Measurements from ENCODE around the gene GUCY2D.

The GUCY2D gene

GRCh38 chr17:7992924-7993323 is 9.5 kb upstream of the GUCY2D start:
- no peak for DNase-seq (ENCODE audit: low read depth)

DNA sequence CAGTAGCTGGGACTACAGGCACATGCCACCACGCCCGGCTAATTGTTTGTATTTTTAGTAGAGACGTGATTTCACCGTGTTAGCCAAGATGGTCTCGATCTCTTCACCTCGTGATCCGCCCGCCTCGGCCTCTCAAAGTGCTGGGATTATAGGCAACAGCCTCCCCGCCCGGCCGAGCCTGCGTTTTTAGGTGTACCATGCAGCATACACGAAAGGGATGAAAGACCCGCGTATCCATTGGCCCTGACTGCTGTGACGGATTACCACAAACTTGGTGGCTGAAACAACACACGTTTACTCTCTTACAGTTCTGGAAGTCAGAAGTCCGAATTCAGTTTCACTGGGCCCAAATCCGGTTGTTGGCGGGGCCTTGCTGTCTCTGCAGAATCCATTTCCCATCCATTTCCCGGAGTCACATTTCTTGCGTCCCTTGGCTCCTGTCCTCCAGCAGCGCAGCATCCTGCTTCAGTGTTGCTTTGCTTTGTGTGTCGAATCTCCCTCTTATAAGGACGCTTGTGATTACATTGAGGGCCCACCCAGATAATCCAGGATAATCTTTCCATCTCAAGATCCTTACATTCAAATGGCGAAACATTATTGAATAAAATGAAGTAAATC is 8.3 kb upstream of the GUCY2D start:
- no peak for DNase-seq (ENCODE audit: low read depth)

DNA sequence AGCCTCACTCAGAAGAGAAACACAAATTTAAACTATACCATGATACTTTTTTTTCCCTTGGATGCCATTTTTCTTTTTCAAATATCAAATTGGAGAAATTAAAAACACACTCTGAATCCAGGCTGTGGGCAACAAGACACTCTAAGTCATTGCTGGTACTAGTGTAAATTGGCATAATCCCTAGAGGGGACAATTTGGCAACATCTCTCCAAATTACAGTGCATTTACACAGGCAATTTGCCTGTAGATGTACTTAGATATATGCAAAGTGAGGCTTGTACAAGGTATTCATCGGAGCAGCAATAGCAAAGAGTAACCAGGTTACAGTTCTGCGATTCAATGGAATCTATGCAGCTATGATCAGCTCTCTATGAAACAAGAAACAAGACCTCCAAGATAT is 6.7 kb upstream of the GUCY2D start:
- no peak for DNase-seq (ENCODE audit: low read depth)

- DNase-seq (ENCODE audit: low read depth) = no peak
These were observed 5.2 kb upstream of the GUCY2D start for GRCh38 chr17:7997186-7997585.

- DNase-seq (ENCODE audit: low read depth) = no peak
These were observed 542 bp downstream of the GUCY2D start for GRCh38 chr17:8002721-8003593.

GRCh38 chr17:8003594-8004181 is 1.3 kb downstream of the GUCY2D start:
- DNase-seq (ENCODE audit: low read depth) = no peak

DNA sequence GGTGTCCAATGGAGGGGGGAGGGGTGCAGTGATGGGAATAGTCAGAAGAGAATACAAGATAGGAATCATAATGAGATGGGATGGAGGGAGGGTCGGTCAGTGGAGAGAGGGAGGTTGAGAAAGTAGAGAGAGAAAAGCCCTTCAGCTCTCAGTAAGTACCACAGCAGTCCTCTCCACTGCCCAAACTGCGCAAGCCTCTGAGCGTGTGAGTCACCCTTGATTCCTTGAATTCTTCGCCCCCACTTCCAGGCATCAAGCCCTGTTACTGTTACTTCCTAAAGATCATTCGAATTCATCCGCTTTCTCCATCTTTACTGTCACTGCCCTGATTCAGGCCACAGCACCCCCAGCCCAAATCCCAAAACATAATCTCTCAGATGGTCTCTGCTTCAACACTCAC is 2.5 kb downstream of the GUCY2D start:
- no peak for DNase-seq (ENCODE audit: low read depth)

DNA sequence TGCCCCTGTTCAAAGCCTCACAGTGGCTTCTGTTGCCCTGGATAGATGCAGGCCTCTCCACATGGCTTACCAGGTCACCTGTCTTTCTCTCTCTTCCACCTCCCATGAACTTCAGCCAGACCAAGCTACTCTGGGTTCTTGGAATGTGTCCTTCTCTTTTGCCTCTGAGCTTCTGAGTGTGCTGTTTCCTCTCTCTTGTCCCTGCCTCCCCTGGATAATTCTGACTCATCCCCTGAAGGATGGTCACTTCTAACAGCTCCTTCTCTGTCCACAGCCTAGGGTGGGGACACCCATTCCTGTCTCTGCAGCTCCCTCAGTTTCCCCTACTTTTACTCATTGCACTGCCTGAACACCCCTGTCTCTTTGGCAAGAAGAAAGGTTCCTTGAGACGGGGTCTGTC is 2.9 kb downstream of the GUCY2D start:
- no peak for DNase-seq (ENCODE audit: low read depth)

GRCh38 chr17:8005967-8006730 is 3.7 kb downstream of the GUCY2D start:
- no peak for DNase-seq (ENCODE audit: low read depth)

DNA sequence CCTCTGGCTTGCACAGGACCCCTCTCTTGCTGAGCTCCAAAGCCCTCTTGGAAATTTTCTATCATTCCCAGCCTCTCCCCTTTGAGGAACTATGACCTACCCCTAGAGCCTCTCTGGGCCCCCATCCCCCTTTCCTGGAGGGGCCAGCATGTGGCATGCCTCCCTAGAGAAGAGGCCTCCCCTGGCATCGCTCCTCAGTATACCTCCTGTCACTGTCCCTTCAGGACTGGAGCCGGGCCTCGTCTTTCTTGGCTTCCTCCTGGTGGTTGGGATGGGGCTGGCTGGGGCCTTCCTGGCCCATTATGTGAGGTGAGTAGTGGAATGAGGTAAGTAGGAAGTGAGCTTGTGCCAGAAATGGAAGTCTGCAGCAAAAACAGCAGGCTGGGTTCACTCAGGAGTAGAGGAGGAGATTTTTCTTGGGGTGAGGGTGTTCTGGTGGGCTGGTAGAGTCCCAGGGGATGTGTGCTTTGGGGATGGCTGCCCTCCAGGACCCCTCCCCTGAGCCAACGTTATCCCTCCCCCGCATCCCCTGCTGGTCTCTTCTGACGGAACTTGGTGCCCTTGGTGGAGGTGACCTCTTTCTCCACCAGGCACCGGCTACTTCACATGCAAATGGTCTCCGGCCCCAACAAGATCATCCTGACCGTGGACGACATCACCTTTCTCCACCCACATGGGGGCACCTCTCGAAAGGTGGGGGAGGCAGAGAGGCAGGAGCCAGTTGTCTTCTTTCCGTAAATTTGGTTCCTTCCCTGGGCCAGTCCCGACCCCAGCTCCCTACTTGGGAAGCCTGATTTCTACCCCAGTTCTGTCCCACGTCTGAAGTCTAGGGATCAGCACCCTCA is 4.6 kb downstream of the GUCY2D start:
- DNase-seq (ENCODE audit: low read depth) = no peak

GRCh38 chr17:8007836-8008235 is 5.4 kb downstream of the GUCY2D start:
- no peak for DNase-seq (ENCODE audit: low read depth)

- no peak for DNase-seq (ENCODE audit: low read depth)
These were observed 9.7 kb downstream of the GUCY2D start for GRCh38 chr17:8012045-8012580.

GRCh38 chr17:8012996-8013640 is 10.7 kb downstream of the GUCY2D start:
- no peak for DNase-seq (ENCODE audit: low read depth)

DNA sequence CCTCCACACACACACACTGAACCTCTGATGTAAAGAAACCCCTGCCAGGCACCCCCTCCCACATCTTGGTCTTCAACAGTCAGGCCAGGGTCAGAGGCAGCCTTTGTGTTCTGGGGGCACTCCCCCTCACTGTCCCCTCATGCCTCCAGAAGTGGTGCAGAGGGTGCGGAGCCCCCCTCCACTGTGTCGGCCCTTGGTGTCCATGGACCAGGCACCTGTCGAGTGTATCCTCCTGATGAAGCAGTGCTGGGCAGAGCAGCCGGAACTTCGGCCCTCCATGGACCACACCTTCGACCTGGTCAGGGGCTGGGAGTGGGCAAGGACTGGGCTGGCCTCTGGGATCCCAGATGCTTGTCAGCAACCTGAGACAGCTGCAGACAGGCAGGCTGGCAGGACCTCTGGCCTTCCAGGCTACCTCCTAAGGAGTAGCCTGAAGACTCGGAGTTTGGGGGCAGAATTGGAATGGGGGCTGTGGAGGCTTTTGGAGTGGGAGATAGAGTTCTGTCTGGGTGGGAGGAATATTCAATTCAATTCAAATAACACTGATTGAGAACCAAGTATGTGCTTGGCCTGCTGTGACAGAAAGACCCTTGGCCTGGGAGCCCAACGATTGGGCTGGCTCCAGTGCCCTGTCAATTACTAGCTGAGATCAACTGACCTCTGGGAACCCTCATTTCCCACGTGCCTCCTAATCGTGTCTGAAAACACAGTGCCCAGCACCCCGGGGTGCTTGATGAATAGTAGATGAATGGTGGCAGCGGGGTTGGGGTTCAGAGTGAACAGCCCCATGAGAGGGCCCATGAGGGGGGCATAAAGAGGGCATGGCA is 11.5 kb downstream of the GUCY2D start:
- DNase-seq (ENCODE audit: low read depth) = no peak

DNA sequence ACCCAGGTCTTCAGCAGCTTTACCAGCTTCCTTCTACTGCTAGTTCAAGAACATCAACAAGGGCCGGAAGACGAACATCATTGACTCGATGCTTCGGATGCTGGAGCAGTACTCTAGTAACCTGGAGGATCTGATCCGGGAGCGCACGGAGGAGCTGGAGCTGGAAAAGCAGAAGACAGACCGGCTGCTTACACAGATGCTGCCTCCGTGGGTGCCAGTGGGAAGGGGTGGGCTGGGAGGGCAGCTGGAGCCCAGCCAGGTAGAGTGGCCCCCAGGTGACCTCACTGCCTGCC is 12.1 kb downstream of the GUCY2D start:
- no peak for DNase-seq (ENCODE audit: low read depth)

- DNase-seq (ENCODE audit: low read depth) = no peak
These were observed 13.0 kb downstream of the GUCY2D start for GRCh38 chr17:8015236-8015956.

DNA sequence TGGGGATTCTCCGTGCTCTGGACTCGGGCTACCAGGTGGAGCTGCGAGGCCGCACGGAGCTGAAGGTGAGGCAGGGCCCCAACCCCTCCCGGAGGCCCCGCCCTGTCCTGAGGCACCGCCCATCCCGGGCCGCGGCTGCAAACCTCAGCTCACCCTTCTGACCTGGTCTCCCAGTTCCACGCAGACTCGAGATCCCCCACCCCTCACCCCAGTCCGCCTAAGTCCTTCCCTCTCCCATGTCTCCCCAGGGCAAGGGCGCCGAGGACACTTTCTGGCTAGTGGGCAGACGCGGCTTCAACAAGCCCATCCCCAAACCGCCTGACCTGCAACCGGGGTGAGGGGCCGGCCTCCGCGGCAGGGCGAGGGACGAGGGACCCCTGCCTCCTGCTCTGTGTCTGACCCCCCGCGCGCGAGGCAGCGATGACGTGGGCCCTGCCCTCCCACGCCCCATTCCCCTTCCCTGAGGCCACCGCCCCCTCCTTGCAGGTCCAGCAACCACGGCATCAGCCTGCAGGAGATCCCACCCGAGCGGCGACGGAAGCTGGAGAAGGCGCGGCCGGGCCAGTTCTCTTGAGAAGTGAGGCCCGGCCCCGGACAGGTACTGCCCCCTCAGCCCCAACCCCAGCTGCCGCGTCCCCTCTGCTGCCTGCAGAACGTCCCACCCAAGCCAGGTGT is 13.7 kb downstream of the GUCY2D start:
- DNase-seq (ENCODE audit: low read depth) = no peak

DNA sequence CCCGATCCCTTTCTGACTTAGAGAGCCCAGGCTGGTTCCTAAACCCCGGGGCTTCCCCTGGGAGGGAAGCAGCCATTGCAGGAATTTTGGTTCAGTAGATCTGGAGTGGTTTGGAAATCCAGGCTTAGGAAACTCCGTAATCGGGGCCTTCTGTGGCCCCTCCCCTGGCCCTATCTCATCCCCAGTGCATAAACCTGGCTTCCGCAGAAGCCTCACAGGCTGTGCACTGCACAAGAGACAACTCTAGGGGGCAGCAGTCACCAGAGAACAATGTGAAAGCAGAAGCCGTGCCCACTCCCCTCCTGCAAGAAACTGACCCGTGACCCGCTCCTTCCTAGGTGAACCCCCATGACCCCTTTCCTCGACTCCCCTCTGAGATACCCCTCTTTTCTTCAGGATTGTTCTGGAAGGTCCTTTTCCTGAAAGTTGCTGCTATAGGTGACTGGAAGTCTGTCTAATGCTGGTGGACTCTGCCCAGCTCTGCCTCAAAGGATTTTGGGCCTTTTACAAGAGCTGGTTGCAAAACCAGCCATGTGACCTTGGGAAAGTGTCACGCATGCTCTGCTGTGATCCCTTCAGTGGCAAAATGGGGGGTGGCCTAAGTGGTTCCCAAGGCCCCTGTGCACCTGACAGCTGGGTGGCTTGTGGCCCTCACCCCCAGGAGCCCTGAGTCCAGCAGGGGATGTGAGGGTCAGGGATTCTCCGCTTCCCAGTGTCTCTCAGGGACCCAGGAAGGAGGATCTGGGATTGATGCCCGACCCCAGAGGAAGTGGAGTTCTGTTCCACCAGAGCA is 14.4 kb downstream of the GUCY2D start:
- peak; percentile 31 for DNase-seq (ENCODE audit: low read depth)
